Liver (tissue), 9 donors: ENCODE results near the gene QKI. TPM values are rescaled to one million over a fixed set of nuclear protein-coding genes. Genes with fewer than 3 reads are reported as not detected.
A peak's percentile ranks its signal among the peaks of the same experiment; 100 is the strongest.

Experiments
- DNase-seq: peaks from one replicate; pipeline ENCODE4 v3.0.0-alpha.2; 2017; ENCODE audit warnings: low spot score
- H3K27ac ChIP-seq, 2 donors: one replicate each; pipeline ENCODE4 v1.7.0; 2013; ENCODE audit warnings: inconsistent platforms in 2 of 2, low read length in 2 of 2, control low read depth in 1 of 2, low read depth in 1 of 2, mild to moderate bottlenecking in 1 of 2
- H3K27me3 ChIP-seq, 4 donors: one replicate each; pipeline versions ENCODE4 v1.6.1 to v1.7.0; 2013; ENCODE audit warnings: low read length in 3 of 4, inconsistent platforms in 1 of 4, mild to moderate bottlenecking in 1 of 4, moderate library complexity in 1 of 4; ENCODE audit not compliant: control insufficient read depth in 4 of 4, insufficient read depth in 4 of 4
- H3K36me3 ChIP-seq, 4 donors: one replicate each; pipeline versions ENCODE4 v1.6.1 to v1.7.0; 2013; ENCODE audit warnings: low read length in 3 of 4, mild to moderate bottlenecking in 3 of 4, low read depth in 1 of 4, moderate library complexity in 1 of 4; ENCODE audit not compliant: control insufficient read depth in 4 of 4, insufficient read depth in 3 of 4
- H3K4me1 ChIP-seq, 4 donors: one replicate each; pipeline versions ENCODE4 v1.6.1 to v1.7.0; 2013; ENCODE audit warnings: low read length in 3 of 4, mild to moderate bottlenecking in 3 of 4, moderate library complexity in 1 of 4; ENCODE audit not compliant: control insufficient read depth in 4 of 4, insufficient read depth in 4 of 4
- H3K4me3 ChIP-seq, 3 donors: one replicate each; pipeline versions ENCODE4 v1.6.1 to v1.7.0; 2013; ENCODE audit warnings: low read length in 3 of 3, control low read depth in 1 of 3, low read depth in 1 of 3, mild to moderate bottlenecking in 1 of 3
- H3K9ac ChIP-seq, 2 donors: one replicate each; pipeline ENCODE4 v1.7.0; 2013; ENCODE audit warnings: low read length in 2 of 2, mild to moderate bottlenecking in 2 of 2, moderate library complexity in 2 of 2, control low read depth in 1 of 2, low read depth in 1 of 2
- H3K9me3 ChIP-seq, 4 donors: one replicate each; pipeline versions ENCODE4 v1.6.1 to v1.7.0; 2013; ENCODE audit warnings: low read length in 3 of 4; ENCODE audit not compliant: control insufficient read depth in 4 of 4
- EGR1 ChIP-seq, 2 donors: IDR thresholded peaks; 2 replicates each; pipeline ENCODE4 v1.6.1; 2016 to 2018; ENCODE audit warnings: antibody characterized with exemption in 2 of 2, low read depth in 2 of 2
- FOXA1 ChIP-seq: IDR thresholded peaks from 2 replicates; pipeline ENCODE4 v1.6.1; 2016; ENCODE audit warnings: antibody characterized with exemption
- FOXA2 ChIP-seq: IDR thresholded peaks from 2 replicates; pipeline ENCODE4 v1.6.1; 2016; ENCODE audit warnings: antibody characterized with exemption
- GABPA ChIP-seq, 2 donors: IDR thresholded peaks in 1 of 2; conservative IDR thresholded peaks in 1 of 2; 2 replicates each; pipeline ENCODE4 v1.6.1; 2016; ENCODE audit warnings: antibody characterized with exemption in 2 of 2, mild to moderate bottlenecking in 1 of 2, moderate library complexity in 1 of 2
- HNF4A ChIP-seq, 2 donors: conservative IDR thresholded peaks; 2 replicates each; pipeline ENCODE4 v1.6.1; 2016; ENCODE audit warnings: antibody characterized with exemption in 2 of 2, mild to moderate bottlenecking in 2 of 2
- HNF4G ChIP-seq: IDR thresholded peaks from 2 replicates; pipeline ENCODE4 v1.6.1; 2016; ENCODE audit warnings: antibody characterized with exemption
- JUND ChIP-seq, 2 donors: IDR thresholded peaks; 2 replicates each; pipeline ENCODE4 v1.6.1; 2016; ENCODE audit warnings: antibody characterized with exemption in 2 of 2
- RAD21 ChIP-seq, 2 donors: IDR thresholded peaks; 2 replicates each; pipeline ENCODE4 v1.6.1; 2016; ENCODE audit warnings: antibody characterized with exemption in 2 of 2, mild to moderate bottlenecking in 2 of 2
- RXRA ChIP-seq, 2 donors: IDR thresholded peaks; 2 replicates each; pipeline ENCODE4 v1.6.1; 2017 to 2018; ENCODE audit warnings: antibody characterized with exemption in 2 of 2, mild to moderate bottlenecking in 1 of 2
- SP1 ChIP-seq: IDR thresholded peaks from 2 replicates; pipeline ENCODE4 v1.6.1; 2018; ENCODE audit warnings: antibody characterized with exemption, mild to moderate bottlenecking
- TAF1 ChIP-seq: conservative IDR thresholded peaks from 2 replicates; pipeline ENCODE4 v1.6.1; 2016; ENCODE audit warnings: antibody characterized with exemption, mild to moderate bottlenecking
- WGBS: extraction: QIAGEN DNeasy Blood & Tissue Kit; methylation state at CpG from one replicate; pipeline ENCODE4 v1.1.7; 2013; 5-methylcytosine and 5-hydroxymethylcytosine counted together
- polyA plus RNA-seq, 2 donors: library from polyadenylated mRNA; stranded (reverse) in 1 of 2; unstranded in 1 of 2; fragments of 200-250 nt in 1 of 2; fragments of >200 nt in 1 of 2; fragmentation: Nextera tagmentation in 1 of 2; extraction: Ambion mirVana in 1 of 2; gene quantifications; one replicate each; pipeline versions ENCODE4 v1.2.1 to v1.2.3, GENCODE V29; 2013 to 2015
- total RNA-seq, 2 donors: library from RNA; depleted of rRNA; stranded (reverse); fragments of >200 nt; gene quantifications; one replicate each; pipeline ENCODE4 v1.2.3, GENCODE V29; 2014
- TF ChIP-seq, protein P1 (sequence below): IDR thresholded peaks from 2 replicates; pipeline ENCODE4 v1.6.1; 2016; ENCODE audit warnings: antibody characterized with exemption
- TF ChIP-seq, protein P2 (sequence below): fragments of 150-350 bp; IDR thresholded peaks from 2 replicates; pipeline ENCODE4 v1.5.1; 2017; ENCODE audit warnings: improper control_type of control experiment, low read depth, low read length; ENCODE audit not compliant: missing input control
- TF ChIP-seq, protein P3 (sequence below): IDR thresholded peaks from 2 replicates; pipeline ENCODE4 v1.6.1; 2016; ENCODE audit warnings: antibody characterized with exemption
- TF ChIP-seq, protein P4 (sequence below): IDR thresholded peaks from 2 replicates; pipeline ENCODE4 v1.6.1; 2016; ENCODE audit warnings: antibody characterized with exemption, mild to moderate bottlenecking
- donor health status: healthy.
- donor health status: healthy.
- donor health status: healthy.
- donor health status: healthy.
- donor health status: healthy.

Gene QKI
- total and polyA plus RNA-seq, 4 donors = 22.7 to 97.0 (median 56.3) TPM

DNA sequence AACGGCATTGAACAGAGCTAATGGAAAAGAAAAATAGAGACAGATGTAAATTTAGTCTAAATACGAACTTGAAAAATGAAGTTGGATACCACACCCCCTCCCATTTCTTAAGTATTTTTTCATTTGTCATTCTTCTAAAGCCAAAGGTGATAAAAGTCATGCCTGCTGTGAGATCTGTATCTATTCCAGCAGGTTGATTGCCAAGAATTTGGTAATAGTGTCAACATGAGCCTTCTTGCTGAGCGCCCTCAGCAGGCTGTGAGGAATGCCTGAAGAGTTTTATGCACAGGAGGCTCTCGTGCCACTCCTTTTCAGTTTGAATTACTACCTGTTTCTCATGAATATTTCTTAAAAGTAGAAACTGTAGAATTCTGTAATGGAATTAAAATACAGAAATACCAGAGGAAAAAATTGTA lies 165.4 kb downstream of the QKI start:
- WGBS = 24% methylated on average over 4 of the region's 4 CpGs
- Histone ChIP-seq H3K9ac (no peak overlapping the region), H3K27ac (no peak overlapping the region), H3K36me3 (peaks cover 0 to under 1% (median 0%) of the 10 kb centered on the region in 4 donors), H3K27me3 (no peaks in the 10 kb centered on the region), H3K4me1 (peaks cover 2 to 12% (median 8%) of the 10 kb centered on the region in 4 donors), H3K4me3 (no peak overlapping the region), H3K9me3 (no peaks in the 10 kb centered on the region)
- DNase-seq = no peak
- TF ChIP-seq RXRA (IDR thresholded peaks at IDR 0.05) (peak in 1 of 2 donors; percentile 54), RAD21 (IDR thresholded peaks at IDR 0.05) (peak; percentile 58 to 72), JUND (IDR thresholded peaks at IDR 0.05) (peak in 1 of 2 donors; percentile 17), HNF4G (no peak), FOXA1 (peak; percentile 74), GABPA (IDR thresholded peaks at IDR 0.05 in 1 of 2, conservative IDR thresholded peaks at IDR 0.05 in 1 of 2) (no peak), FOXA2 (peak; percentile 85), HNF4A (conservative IDR thresholded peaks at IDR 0.05) (peak; percentile 31 to 32), SP1 (no peak)
- TF ChIP-seq, protein P1, sequence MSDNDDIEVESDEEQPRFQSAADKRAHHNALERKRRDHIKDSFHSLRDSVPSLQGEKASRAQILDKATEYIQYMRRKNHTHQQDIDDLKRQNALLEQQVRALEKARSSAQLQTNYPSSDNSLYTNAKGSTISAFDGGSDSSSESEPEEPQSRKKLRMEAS = no peak
- TF ChIP-seq, protein P2, sequence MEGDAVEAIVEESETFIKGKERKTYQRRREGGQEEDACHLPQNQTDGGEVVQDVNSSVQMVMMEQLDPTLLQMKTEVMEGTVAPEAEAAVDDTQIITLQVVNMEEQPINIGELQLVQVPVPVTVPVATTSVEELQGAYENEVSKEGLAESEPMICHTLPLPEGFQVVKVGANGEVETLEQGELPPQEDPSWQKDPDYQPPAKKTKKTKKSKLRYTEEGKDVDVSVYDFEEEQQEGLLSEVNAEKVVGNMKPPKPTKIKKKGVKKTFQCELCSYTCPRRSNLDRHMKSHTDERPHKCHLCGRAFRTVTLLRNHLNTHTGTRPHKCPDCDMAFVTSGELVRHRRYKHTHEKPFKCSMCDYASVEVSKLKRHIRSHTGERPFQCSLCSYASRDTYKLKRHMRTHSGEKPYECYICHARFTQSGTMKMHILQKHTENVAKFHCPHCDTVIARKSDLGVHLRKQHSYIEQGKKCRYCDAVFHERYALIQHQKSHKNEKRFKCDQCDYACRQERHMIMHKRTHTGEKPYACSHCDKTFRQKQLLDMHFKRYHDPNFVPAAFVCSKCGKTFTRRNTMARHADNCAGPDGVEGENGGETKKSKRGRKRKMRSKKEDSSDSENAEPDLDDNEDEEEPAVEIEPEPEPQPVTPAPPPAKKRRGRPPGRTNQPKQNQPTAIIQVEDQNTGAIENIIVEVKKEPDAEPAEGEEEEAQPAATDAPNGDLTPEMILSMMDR = peak; percentile 3
- TF ChIP-seq, protein P3, sequence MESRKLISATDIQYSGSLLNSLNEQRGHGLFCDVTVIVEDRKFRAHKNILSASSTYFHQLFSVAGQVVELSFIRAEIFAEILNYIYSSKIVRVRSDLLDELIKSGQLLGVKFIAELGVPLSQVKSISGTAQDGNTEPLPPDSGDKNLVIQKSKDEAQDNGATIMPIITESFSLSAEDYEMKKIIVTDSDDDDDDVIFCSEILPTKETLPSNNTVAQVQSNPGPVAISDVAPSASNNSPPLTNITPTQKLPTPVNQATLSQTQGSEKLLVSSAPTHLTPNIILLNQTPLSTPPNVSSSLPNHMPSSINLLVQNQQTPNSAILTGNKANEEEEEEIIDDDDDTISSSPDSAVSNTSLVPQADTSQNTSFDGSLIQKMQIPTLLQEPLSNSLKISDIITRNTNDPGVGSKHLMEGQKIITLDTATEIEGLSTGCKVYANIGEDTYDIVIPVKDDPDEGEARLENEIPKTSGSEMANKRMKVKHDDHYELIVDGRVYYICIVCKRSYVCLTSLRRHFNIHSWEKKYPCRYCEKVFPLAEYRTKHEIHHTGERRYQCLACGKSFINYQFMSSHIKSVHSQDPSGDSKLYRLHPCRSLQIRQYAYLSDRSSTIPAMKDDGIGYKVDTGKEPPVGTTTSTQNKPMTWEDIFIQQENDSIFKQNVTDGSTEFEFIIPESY = peak; percentile 25

DNA sequence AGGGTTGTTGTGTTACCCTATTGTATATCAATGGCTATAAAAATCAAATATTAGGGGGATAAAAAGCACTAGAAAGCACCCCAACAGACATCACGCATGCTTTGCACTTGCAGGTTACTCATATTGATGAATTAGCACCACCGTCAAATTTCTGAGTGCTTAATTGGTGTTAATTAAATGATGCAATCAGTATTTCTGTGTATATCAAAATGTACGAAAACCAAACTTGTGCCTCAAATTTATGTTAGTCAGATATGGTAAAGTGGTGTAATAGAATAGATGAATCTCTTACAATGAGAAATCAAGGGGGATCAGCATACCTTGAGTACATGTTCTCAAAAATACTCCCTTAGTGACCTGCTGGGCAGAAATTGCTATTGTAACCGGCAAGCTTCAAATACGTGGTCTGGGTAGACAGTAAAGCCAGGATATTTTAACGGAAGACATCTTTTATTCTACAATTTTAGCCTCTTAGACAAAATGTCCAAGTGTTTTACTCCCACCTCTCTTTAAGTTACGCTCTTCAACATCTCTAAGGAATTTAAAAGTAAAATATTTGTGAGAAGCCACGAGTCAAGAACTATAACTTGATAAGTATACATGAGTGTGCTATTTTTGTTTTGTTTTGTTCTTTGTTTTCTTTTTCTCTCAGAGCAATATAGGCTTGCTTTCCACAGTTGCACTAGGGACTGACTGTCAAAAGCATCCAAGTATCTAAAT lies 166.0 kb downstream of the QKI start:
- 82% methylated on average over 8 of the region's 8 CpGs for WGBS
- DNase-seq = no peak
- Histone ChIP-seq H3K9ac (no peak overlapping the region), H3K36me3 (no peaks in the 10 kb centered on the region), H3K9me3 (no peaks in the 10 kb centered on the region), H3K4me3 (no peak overlapping the region), H3K27ac (no peak overlapping the region), H3K4me1 (peaks cover 2 to 12% (median 8%) of the 10 kb centered on the region in 4 donors), H3K27me3 (no peaks in the 10 kb centered on the region)
- no peak for TF ChIP-seq SP1
- TF ChIP-seq, protein P2 = no peak
- TF ChIP-seq, protein P1 = no peak
- TF ChIP-seq JUND (IDR thresholded peaks at IDR 0.05) = no peak
- TF ChIP-seq FOXA2 = no peak
- no peak for TF ChIP-seq TAF1
- no peak for TF ChIP-seq EGR1 (IDR thresholded peaks at IDR 0.05; ENCODE audit: low read depth in 2 of 2)
- TF ChIP-seq, protein P4, sequence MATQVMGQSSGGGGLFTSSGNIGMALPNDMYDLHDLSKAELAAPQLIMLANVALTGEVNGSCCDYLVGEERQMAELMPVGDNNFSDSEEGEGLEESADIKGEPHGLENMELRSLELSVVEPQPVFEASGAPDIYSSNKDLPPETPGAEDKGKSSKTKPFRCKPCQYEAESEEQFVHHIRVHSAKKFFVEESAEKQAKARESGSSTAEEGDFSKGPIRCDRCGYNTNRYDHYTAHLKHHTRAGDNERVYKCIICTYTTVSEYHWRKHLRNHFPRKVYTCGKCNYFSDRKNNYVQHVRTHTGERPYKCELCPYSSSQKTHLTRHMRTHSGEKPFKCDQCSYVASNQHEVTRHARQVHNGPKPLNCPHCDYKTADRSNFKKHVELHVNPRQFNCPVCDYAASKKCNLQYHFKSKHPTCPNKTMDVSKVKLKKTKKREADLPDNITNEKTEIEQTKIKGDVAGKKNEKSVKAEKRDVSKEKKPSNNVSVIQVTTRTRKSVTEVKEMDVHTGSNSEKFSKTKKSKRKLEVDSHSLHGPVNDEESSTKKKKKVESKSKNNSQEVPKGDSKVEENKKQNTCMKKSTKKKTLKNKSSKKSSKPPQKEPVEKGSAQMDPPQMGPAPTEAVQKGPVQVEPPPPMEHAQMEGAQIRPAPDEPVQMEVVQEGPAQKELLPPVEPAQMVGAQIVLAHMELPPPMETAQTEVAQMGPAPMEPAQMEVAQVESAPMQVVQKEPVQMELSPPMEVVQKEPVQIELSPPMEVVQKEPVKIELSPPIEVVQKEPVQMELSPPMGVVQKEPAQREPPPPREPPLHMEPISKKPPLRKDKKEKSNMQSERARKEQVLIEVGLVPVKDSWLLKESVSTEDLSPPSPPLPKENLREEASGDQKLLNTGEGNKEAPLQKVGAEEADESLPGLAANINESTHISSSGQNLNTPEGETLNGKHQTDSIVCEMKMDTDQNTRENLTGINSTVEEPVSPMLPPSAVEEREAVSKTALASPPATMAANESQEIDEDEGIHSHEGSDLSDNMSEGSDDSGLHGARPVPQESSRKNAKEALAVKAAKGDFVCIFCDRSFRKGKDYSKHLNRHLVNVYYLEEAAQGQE = no peak
- no peak for TF ChIP-seq RXRA (IDR thresholded peaks at IDR 0.05)
- no peak for TF ChIP-seq RAD21 (IDR thresholded peaks at IDR 0.05)
